Measurements from ENCODE around the gene HLA-DQB1. TPM values are rescaled to one million over a fixed set of nuclear protein-coding genes. Genes with fewer than 3 reads are reported as not detected.

HLA-DQB1 gene
- total and polyA plus RNA-seq, 2 of the 13 experiments (the other 11 are each of a cell fraction or from before 2014, with no cell fraction given), result not detected

DNA sequence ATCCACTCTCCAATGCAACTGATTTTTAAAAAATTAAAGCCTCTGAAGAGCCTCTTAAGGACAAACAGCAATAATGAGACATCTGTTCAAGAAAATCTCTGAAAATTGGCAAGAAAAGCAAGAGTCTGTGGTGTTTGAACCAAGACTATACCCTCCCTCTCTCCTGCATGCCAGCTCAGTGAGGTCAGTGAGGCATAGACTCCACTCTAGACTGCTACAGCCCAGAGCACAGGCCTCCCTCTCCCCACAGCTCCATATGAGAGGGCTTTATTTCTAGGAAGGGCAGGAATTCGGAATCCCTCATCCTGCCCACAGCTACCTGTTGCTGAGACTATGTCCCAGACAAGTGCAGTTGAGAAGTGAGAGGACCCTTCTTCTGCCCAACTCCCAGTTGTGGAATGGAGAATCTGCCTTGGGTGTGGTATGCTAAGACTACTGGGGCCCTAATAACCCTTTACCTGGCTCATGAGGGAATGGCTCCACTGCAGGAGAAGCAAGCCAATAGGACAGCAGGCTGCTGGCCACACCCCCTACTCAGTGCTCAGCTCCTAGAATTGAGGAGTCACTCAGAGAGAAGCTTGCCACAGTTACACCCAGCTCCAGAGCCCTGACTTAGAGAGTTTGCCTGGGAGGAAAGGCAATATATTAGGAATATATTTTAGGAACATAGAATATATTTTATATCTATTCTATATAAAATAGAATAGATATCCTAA, 51.9 kb downstream of the HLA-DQB1 start (continued):
- no peak for TF ChIP-seq HNF1A (IDR thresholded peaks at IDR 0.05; ENCODE audit: low read depth)
- no peak for TF ChIP-seq HNF1A (CRISPR knock-in tag; IDR thresholded peaks at IDR 0.05; ENCODE audit: borderline replicate concordance)
- no peak for TF ChIP-seq ZBTB3 (CRISPR knock-in tag; IDR thresholded peaks at IDR 0.05; ENCODE audit: borderline replicate concordance, low read depth)
- TF ChIP-seq ZNF746 (CRISPR knock-in tag; IDR thresholded peaks at IDR 0.05), result no peak
- TF ChIP-seq, protein P1, sequence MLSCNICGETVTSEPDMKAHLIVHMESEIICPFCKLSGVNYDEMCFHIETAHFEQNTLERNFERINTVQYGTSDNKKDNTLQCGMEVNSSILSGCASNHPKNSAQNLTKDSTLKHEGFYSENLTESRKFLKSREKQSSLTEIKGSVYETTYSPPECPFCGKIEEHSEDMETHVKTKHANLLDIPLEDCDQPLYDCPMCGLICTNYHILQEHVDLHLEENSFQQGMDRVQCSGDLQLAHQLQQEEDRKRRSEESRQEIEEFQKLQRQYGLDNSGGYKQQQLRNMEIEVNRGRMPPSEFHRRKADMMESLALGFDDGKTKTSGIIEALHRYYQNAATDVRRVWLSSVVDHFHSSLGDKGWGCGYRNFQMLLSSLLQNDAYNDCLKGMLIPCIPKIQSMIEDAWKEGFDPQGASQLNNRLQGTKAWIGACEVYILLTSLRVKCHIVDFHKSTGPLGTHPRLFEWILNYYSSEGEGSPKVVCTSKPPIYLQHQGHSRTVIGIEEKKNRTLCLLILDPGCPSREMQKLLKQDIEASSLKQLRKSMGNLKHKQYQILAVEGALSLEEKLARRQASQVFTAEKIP (CRISPR knock-in tag; IDR thresholded peaks at IDR 0.05; ENCODE audit: borderline replicate concordance), result no peak
- TF ChIP-seq ZNF136 (CRISPR knock-in tag; IDR thresholded peaks at IDR 0.05; ENCODE audit: low read depth), result no peak
- TF ChIP-seq ARNT2 (CRISPR knock-in tag; IDR thresholded peaks at IDR 0.05; ENCODE audit: low read depth), result no peak
- no peak for TF ChIP-seq ZNF703 (CRISPR knock-in tag; IDR thresholded peaks at IDR 0.05; ENCODE audit: borderline replicate concordance)
- TF ChIP-seq ZFP90 (CRISPR knock-in tag; IDR thresholded peaks at IDR 0.05; ENCODE audit: borderline replicate concordance), result no peak
- TF ChIP-seq, protein P2, sequence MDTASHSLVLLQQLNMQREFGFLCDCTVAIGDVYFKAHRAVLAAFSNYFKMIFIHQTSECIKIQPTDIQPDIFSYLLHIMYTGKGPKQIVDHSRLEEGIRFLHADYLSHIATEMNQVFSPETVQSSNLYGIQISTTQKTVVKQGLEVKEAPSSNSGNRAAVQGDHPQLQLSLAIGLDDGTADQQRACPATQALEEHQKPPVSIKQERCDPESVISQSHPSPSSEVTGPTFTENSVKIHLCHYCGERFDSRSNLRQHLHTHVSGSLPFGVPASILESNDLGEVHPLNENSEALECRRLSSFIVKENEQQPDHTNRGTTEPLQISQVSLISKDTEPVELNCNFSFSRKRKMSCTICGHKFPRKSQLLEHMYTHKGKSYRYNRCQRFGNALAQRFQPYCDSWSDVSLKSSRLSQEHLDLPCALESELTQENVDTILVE (CRISPR knock-in tag; IDR thresholded peaks at IDR 0.05), result no peak
- TF ChIP-seq NCOA2 (CRISPR knock-in tag; IDR thresholded peaks at IDR 0.05), result no peak

Measured in HepG2 (cell line).